Stimulated activated naive CD8-positive, alpha-beta T cell treated with anti-CD3 and anti-CD28 coated beads, Interleukin-15, Interleukin-2, amounts not matched to agents 100 ng/mL and 50 ng/mL, for 24 hours (primary cell): ENCODE results near the gene RGS8.

Experiments
- H3K27ac Mint-ChIP-seq: one replicate; pipeline ENCODE4 v1.8.0; 2021; ENCODE audit warnings: mild to moderate bottlenecking, mixed read lengths
- H3K27me3 Mint-ChIP-seq: one replicate; pipeline ENCODE4 v1.8.0; 2021; ENCODE audit warnings: mixed read lengths
- H3K36me3 Mint-ChIP-seq: one replicate; pipeline ENCODE4 v1.8.0; 2021; ENCODE audit warnings: low read depth, mixed read lengths
- H3K4me1 Mint-ChIP-seq: one replicate; pipeline ENCODE4 v1.8.0; 2021; ENCODE audit warnings: low read depth, mixed read lengths
- H3K4me3 Mint-ChIP-seq: one replicate; pipeline ENCODE4 v1.8.0; 2021; ENCODE audit warnings: mild to moderate bottlenecking, mixed read lengths
- H3K9me3 Mint-ChIP-seq: one replicate; pipeline ENCODE4 v1.8.0; 2021; ENCODE audit warnings: mixed read lengths

Gene RGS8

DNA sequence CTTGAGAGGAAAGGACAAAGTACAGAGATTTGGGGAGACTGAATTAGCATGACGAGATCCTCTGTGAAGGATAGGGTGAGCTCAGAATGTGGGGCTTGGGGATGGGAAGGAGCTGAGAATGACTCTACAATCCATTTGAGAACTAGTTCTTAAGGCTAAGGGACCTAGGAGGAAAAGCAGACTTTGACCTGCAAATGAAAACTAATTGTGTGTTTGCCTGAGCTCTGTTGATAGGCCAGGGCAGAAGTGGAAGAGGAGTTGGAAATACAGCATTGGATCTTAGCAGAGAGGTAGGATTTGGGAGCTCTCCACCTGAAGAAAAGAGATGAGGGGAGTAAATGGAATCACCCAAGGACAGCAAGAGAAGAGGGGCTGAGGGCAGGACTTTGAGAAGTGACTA lies 2.1 kb upstream of the RGS8 start:
- H3K4me3 Mint-ChIP-seq, result no peak overlapping the region

DNA sequence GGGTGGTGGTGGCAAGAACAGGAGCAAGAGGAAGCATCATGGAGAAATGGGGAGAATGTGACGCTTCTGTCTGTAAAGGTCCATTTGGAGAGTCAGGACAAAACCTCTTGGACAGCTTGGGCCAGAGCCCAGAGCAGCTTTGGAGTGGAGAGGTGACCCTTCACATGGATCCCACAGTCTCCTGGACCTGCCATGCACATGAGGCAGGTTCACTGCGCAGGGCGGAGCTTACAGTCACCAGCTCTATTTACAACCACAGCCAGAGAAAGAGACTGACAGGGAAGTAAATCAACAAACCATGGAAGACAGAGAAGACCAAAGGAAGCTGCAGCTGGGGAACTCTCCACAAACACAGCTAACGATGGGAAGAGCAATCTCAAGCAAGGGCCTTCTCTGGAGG lies 828 bp upstream of the RGS8 start:
- H3K27me3 Mint-ChIP-seq, result peaks cover 42% of the 10 kb centered on the region
- no peaks in the 10 kb centered on the region for H3K4me1 Mint-ChIP-seq
- no peak overlapping the region for H3K4me3 Mint-ChIP-seq
- no peaks in the 10 kb centered on the region for H3K9me3 Mint-ChIP-seq
- no peak overlapping the region for H3K27ac Mint-ChIP-seq
- no peaks in the 10 kb centered on the region for H3K36me3 Mint-ChIP-seq

More for the DNA sequence above, 2.1 kb upstream of the RGS8 start:
- Mint-ChIP-seq H3K36me3 (no peaks in the 10 kb centered on the region), H3K9me3 (peaks cover 7% of the 10 kb centered on the region), H3K27ac (no peak overlapping the region), H3K4me1 (no peaks in the 10 kb centered on the region), H3K27me3 (peaks cover 50% of the 10 kb centered on the region)

DNA sequence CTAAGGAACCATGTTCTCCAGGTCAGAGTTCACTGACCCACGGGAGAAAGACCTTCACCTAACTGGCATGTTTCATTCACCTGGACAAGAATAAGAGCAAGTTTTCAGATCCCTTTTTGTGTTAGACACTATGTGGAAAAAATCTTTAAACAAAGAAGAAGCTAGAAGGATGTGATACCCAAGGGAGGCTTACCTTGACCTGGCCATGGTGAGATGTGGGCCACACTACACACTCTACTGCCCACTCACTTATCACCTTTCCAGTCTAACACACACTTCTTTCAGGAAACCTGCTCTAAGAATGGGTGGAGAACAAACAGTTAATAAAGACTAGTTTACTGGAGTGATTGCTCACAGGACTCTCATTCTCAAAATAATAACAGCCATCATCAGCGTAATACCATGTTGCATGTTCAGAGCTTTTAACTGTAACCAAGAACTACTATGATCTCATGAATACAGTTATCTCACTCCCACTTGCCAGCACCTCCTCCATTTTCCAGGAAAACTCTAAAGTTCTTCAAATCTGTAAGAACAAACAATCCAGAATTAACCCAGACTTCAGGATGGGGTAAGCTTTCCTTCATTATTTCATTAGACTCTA lies 1.4 kb downstream of the RGS8 start:
- Mint-ChIP-seq H3K27me3 (peaks cover 37% of the 10 kb centered on the region), H3K27ac (no peak overlapping the region), H3K9me3 (no peaks in the 10 kb centered on the region), H3K36me3 (no peaks in the 10 kb centered on the region), H3K4me1 (peaks cover 5% of the 10 kb centered on the region), H3K4me3 (no peak overlapping the region)

DNA sequence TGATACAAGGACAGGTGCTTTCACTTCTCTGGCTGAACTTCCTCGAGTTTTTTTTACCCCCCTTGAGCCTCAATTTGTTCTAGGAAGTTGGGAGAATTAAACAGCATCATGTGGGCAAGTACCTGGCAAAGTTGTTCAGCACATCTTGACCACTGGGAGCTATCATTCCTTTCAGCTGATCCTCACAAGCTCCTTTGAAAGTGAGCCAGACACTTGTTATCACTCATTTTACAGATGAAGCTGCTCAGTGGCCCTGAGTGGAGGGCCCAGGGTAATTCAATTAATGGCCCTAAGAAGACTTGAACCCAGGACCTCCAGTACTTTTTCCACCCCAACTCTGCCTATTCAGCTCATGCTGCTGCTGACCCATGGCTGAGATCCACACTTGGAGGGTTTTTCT lies 2.0 kb downstream of the RGS8 start:
- Mint-ChIP-seq H3K27me3 (peaks cover 31% of the 10 kb centered on the region), H3K4me1 (peaks cover 5% of the 10 kb centered on the region), H3K4me3 (no peak overlapping the region), H3K27ac (no peak overlapping the region), H3K9me3 (no peaks in the 10 kb centered on the region), H3K36me3 (no peaks in the 10 kb centered on the region)

DNA sequence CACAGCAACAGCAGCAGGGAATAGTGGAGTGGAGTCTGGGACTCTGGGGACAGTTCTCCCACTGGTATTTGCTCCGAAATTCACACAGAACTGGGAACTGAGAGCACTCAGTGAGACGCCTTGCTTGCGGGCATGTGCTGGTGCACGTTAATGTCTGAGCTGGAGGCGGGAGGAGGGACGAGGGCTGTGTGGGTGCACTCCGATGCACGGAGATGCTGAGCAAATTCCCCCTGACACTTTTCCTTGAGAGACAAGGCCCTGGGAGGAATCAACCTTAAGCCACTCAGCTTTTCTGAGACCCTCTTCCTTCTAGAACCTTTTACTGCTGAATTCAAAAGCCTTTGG lies 2.8 kb downstream of the RGS8 start:
- Mint-ChIP-seq H3K36me3 (no peaks in the 10 kb centered on the region), H3K4me1 (peaks cover 5% of the 10 kb centered on the region), H3K27ac (no peak overlapping the region), H3K4me3 (no peak overlapping the region), H3K9me3 (no peaks in the 10 kb centered on the region), H3K27me3 (peaks cover 34% of the 10 kb centered on the region)

DNA sequence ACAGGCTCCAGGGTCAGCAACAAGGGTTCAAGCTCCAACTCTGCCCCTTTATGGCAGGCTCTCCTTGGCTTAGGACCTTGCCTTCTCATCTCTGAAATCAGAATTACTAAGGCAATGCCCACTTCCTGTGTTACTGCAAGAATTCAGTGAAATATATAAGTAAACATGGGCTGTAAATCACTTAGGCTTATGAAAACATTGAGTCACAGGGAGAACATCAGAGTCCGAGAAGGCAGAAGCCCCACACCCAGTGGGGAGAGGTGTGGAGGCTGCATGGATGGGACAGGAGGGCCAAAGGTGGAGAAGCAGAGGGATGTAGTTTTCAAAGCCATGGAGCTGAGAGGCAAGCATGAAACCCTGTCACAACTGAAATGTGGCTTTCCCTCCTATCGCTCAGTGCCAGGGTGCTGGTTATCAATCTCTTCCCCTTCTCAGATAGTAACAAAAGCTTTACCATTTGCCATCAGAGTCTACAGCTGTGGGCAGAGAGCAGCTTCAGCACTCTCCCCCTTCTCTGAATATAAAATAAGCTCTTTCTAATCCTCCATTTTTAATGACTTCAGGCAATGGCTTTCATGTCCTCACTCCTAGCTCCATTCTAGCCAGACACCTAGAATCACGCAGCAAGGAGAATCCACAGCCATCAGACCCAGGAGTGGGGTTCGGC lies 3.4 kb downstream of the RGS8 start:
- Mint-ChIP-seq H3K9me3 (no peaks in the 10 kb centered on the region), H3K27ac (no peak overlapping the region), H3K27me3 (peaks cover 37% of the 10 kb centered on the region), H3K4me3 (no peak overlapping the region), H3K36me3 (no peaks in the 10 kb centered on the region), H3K4me1 (peaks cover 5% of the 10 kb centered on the region)

DNA sequence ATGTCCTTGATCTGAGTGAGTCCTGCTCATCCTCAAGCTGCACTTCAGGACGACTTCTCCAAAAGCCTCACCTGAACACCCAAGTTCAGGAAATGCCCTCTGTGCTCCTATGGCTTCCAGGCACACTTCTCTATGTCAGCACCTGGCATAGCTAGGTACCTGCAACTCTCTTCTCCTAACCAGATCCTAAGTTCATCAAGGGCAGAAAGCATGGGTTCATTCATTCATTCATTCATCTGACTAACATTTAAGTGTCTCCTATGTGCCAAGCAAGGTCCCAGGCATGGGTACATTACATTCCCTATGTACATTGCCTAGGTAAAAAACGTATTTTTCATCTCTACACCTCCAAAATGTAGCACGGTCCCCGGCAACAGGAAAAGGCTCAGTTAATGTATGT lies 4.0 kb downstream of the RGS8 start:
- Mint-ChIP-seq H3K27me3 (peaks cover 39% of the 10 kb centered on the region), H3K9me3 (no peaks in the 10 kb centered on the region), H3K4me3 (no peak overlapping the region), H3K36me3 (no peaks in the 10 kb centered on the region), H3K4me1 (peaks cover 5% of the 10 kb centered on the region), H3K27ac (no peak overlapping the region)

DNA sequence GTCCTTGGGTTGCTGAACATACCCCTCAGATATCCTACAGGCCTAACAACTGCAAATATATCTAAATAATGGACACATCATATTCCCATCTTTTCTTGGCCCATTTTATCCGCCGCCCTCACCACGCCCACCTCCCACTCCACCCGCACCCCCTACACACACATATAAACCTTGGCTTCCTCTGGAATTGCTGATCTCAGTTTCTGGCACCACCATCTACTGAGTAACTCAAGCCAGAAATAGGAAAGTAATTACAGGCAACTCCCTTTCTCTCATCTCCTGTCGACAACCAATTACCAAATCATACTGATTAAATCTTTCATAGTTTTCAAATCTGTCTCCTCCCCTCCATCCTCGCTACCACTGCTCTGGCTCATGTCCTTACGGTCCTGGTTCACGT lies 4.7 kb downstream of the RGS8 start:
- Mint-ChIP-seq H3K4me3 (no peak overlapping the region), H3K27me3 (peaks cover 41% of the 10 kb centered on the region), H3K27ac (no peak overlapping the region), H3K4me1 (peaks cover 5% of the 10 kb centered on the region), H3K36me3 (no peaks in the 10 kb centered on the region), H3K9me3 (no peaks in the 10 kb centered on the region)

DNA sequence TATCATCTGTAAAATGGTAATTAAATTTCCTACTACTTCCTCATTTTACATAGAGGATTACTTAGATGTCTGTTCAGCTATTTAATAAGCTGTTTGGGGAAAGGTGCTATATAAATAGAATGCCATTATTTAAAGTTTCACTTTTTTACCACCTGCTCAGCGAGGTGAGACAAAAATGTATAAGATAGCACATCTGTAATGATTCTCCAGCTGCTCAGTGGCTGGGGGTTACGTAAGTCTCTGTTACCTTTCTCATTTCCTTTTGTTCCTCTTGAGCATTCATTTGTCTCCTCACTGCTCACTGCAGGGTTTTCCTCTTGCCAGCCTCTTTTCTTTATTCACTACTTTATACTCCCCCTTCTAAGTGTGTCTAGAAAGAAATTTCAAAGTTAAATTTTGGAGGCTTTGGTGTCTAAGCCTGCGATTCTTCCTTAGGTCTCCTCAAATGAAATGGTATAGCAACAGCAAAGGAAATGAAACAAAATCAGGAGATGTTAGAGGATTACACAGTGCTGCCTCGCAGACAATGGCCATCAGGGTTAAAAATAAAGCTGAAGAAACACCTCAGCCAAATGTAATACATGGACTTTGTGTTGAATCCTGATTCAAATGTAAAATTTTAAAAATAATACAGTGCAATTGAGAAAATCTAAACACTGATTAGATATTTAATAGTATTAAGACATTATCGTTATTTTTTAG lies 6.8 kb downstream of the RGS8 start:
- Mint-ChIP-seq H3K36me3 (no peaks in the 10 kb centered on the region), H3K4me1 (peaks cover 5% of the 10 kb centered on the region), H3K4me3 (no peak overlapping the region), H3K27ac (no peak overlapping the region), H3K9me3 (no peaks in the 10 kb centered on the region), H3K27me3 (peaks cover 34% of the 10 kb centered on the region)

DNA sequence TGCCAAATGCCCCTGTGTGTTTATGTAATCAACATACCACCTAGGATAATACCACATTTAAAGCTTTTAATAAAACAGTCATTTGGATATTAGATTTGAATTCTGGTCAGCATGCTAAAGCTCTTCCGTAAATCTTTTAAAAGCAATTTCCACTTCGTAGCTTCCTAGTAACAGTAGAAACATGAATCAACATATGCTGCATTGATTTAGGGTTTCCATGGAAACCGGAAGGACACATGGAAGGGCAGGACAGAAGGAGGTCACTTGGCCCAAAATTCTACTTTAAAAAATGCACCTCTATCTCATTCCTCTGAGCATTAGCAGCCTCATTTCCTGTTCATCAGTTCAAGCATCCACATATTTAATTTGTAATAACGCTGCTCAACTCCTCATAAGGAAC lies 8.1 kb downstream of the RGS8 start:
- Mint-ChIP-seq H3K4me1 (peaks cover 5% of the 10 kb centered on the region), H3K27me3 (peaks cover 41% of the 10 kb centered on the region), H3K9me3 (no peaks in the 10 kb centered on the region), H3K27ac (no peak overlapping the region), H3K36me3 (no peaks in the 10 kb centered on the region), H3K4me3 (no peak overlapping the region)

DNA sequence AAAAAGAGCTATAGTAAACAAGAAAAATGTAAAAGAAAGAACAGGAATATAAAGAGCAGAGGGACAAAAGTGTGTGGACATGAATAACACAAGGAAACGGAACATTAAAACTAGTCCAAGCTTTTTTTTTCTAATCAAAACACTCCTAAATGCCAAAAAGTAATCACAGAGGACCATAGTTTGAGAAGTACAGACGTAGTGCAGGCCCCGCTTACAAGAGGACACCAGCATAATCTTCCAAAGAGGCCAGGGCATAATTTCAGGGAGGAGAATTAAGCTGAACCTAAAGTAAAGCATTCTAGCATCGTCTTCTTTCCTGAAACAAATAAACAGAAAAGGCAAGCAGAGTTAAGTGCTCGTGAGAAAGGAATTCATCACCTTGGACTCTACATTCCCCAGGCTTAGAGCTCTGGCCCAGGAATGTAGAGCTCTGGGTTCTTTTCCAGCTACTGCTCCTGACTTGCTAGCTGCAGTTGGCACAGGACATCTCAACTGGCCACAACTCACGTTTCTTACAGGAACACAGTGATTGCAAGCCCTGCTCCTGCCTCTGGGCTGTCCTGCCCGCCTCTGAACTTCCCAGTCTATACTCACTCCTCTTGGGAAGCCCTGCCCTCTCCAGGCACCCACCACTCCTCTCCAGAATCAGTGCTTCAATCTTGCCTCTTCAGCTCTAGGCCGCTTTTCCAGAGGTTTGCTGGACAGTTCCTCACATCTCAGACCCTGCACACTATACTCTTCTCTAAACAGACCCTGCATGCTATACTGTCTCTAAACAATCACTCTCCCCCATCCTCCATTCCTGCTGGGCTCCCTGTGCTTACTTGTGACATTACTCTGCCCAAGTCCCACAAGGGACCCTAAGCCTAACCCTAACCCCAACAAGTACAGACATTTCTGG lies 9.8 kb downstream of the RGS8 start:
- Mint-ChIP-seq H3K36me3 (no peaks in the 10 kb centered on the region), H3K4me3 (no peak overlapping the region)

DNA sequence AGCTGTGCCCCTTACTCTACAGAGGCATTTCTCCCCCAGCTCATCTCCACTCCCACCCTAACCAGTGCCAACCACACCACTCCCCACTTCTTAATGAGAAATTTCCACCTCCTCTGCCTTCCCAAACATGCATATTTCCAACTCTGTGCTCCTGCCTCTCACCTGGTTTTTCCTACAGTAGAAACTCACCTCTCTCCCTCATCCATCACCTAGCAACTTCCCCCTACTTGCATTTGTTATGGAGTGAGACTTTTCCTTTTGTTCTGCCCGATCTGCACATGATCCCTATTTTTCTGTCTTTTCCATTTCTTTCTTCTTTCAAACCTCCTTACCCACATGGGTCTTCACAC lies 11.9 kb downstream of the RGS8 start:
- Mint-ChIP-seq H3K27ac (no peak overlapping the region), H3K27me3 (peaks cover 39% of the 10 kb centered on the region), H3K4me1 (no peaks in the 10 kb centered on the region), H3K4me3 (no peak overlapping the region), H3K36me3 (no peaks in the 10 kb centered on the region), H3K9me3 (no peaks in the 10 kb centered on the region)

More for the DNA sequence above, 9.8 kb downstream of the RGS8 start:
- Mint-ChIP-seq H3K9me3 (no peaks in the 10 kb centered on the region), H3K27ac (no peak overlapping the region), H3K27me3 (peaks cover 39% of the 10 kb centered on the region), H3K4me1 (peaks cover 5% of the 10 kb centered on the region)

DNA sequence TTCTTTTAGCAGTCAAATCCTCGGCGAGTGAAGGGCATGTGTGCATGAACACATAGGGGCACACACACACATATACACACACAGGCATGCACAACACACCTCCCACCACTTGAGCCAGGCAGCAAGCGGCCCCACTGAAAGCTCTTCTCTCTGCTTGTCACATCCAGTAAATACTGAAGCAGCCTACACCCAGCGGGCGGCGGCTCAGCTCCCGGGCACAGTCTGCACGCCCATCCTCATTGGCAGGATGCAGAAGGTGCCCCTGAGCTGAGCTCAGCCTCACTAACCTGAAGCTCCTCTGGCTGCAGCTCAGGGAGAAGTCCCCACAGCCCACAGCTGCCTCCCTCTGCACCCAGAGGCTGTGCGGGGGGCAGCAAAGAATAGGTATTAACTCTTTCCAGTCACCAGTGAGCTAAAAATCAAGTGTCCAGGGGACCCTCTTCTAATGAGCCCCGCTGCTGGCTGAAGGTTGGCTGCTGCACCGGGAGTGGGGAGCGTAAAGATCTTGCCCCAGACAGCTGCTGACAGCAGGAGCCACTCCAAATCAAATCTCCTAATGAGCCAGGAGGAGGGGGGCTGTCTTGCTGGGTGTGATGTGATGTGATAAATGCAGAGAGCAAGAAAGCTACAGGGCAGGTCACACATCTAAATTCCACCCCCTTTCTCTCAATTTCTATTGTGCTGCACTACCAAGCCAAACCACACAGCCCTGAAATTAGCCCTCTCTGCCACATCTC lies 12.5 kb downstream of the RGS8 start:
- Mint-ChIP-seq H3K9me3 (no peaks in the 10 kb centered on the region), H3K27me3 (peaks cover 39% of the 10 kb centered on the region), H3K36me3 (no peaks in the 10 kb centered on the region), H3K4me1 (no peaks in the 10 kb centered on the region), H3K27ac (no peak overlapping the region), H3K4me3 (no peak overlapping the region)

DNA sequence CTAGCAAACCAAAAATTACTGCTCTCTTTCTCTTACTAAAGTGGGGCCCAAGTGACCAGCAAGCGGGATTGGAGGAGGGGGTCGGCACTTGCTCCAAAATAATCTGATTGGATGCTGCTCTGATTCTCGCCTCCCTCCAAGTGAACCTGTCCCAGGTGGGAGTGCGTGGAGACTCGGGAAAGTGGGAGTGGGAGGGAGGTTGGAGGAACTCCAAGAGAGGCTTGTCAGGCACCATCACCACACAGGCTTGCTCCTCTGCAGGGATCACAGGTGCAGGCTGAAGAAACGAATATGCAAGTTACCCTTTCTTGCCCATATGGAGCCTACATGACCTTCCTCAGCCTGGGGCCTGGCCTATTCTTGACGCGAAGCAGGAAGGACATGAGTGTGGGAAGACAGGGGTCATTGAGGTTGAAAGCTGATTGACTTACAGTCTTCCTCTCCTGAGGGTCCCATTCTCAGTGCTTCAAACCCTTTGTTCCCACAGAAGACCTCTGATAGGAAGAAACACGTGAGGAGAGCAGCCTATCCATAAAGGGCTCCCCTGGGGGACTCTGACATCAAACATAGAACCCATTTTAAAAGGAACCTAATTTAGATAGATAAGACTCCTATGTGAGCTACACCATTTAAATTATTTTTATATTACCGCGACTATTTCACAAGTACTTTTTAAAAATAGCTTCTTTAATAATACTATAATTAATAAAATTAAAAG lies 14.2 kb downstream of the RGS8 start:
- Mint-ChIP-seq H3K4me3 (no peak overlapping the region), H3K4me1 (no peaks in the 10 kb centered on the region), H3K9me3 (no peaks in the 10 kb centered on the region), H3K27me3 (peaks cover 36% of the 10 kb centered on the region), H3K27ac (no peak overlapping the region), H3K36me3 (no peaks in the 10 kb centered on the region)
